C4-2B (cell line): Measurements from ENCODE around the gene DISP3.

Experiments
- ZFX ChIP-seq: fragments of 450-650 bp; IDR thresholded peaks from 2 replicates; pipeline ENCODE4 v1.6.1; 2017
- TF ChIP-seq, protein P1 (sequence below): fragments of 450-650 bp; conservative IDR thresholded peaks from 2 replicates; pipeline ENCODE4 v1.5.1; 2017; ENCODE audit warnings: mild to moderate bottlenecking

DNA sequence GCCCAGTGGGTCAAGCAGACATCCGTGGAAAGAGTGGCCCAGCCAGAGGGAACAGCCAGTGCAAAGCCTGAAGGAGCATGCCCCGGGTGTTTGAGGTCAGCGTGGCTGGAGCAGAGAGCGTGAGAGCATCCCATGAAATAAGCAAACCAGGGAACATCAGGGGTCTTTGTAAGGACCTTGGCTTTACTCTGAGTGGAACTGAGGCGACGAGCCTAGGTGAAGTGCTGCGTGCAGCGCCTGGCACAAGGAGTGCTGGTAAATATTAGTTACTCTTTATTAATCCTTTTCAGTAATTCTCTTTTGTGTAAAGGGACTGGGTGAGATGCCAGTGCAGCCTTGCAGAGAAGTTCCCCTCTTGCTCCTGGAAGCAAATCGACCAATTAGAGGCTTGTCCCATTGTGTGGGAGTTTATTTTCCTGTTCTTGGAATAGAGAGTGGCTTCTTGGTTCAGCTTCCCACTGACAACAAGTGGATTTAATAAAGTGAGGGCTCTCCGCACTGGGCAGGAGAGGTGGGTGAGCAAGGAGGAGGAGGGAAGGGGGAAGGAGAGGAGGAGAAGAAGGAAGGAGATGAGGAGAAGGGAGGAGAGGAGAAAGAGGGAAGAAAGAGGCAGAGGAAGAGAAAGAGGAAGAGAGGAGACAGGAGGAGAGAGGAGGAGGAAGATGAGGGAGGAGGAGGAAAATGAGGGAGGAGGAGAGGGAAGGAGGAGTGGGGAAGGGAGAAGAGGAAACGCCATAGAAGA is 37.6 kb upstream of the DISP3 start:
- TF ChIP-seq, protein P1, sequence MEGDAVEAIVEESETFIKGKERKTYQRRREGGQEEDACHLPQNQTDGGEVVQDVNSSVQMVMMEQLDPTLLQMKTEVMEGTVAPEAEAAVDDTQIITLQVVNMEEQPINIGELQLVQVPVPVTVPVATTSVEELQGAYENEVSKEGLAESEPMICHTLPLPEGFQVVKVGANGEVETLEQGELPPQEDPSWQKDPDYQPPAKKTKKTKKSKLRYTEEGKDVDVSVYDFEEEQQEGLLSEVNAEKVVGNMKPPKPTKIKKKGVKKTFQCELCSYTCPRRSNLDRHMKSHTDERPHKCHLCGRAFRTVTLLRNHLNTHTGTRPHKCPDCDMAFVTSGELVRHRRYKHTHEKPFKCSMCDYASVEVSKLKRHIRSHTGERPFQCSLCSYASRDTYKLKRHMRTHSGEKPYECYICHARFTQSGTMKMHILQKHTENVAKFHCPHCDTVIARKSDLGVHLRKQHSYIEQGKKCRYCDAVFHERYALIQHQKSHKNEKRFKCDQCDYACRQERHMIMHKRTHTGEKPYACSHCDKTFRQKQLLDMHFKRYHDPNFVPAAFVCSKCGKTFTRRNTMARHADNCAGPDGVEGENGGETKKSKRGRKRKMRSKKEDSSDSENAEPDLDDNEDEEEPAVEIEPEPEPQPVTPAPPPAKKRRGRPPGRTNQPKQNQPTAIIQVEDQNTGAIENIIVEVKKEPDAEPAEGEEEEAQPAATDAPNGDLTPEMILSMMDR, result no peak
- no peak for TF ChIP-seq ZFX
